AG09319 (cell line): ENCODE results near the gene GEMIN5.
A peak's percentile ranks its signal among the peaks of the same experiment; 100 is the strongest.

ENCODE experiments used
- DNase-seq: peaks from one replicate; pipeline ENCODE4 v3.0.0-alpha.2; 2010; ENCODE audit warnings: low read depth; ENCODE audit errors: extremely low read depth
- TF ChIP-seq, protein P1 (sequence below): IDR thresholded peaks from 2 replicates; pipeline ENCODE4 v1.5.1; 2011; ENCODE audit warnings: low read depth, mild to moderate bottlenecking, inconsistent platforms, low read length, moderate library complexity

Gene GEMIN5

DNA sequence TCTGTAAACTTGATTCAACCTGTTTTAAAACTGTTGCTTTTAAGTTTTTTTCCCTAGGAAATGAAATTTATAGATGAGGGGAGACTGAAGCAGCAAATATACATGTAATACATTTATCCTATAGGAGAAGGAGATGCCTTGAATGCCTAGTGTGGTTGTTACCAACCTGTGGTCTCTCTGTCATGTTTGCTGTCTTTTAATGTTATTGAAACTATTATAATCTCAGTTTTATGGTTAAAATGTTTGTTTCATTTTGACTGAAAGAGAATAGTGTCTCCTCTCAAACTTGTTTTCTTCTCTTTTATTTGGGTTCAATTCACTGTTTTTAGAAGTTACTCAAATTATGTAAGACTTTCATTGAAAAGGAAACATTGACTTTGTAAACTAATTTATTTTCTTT is 18.7 kb upstream of the GEMIN5 start:
- no peak for DNase-seq
- TF ChIP-seq, protein P1, sequence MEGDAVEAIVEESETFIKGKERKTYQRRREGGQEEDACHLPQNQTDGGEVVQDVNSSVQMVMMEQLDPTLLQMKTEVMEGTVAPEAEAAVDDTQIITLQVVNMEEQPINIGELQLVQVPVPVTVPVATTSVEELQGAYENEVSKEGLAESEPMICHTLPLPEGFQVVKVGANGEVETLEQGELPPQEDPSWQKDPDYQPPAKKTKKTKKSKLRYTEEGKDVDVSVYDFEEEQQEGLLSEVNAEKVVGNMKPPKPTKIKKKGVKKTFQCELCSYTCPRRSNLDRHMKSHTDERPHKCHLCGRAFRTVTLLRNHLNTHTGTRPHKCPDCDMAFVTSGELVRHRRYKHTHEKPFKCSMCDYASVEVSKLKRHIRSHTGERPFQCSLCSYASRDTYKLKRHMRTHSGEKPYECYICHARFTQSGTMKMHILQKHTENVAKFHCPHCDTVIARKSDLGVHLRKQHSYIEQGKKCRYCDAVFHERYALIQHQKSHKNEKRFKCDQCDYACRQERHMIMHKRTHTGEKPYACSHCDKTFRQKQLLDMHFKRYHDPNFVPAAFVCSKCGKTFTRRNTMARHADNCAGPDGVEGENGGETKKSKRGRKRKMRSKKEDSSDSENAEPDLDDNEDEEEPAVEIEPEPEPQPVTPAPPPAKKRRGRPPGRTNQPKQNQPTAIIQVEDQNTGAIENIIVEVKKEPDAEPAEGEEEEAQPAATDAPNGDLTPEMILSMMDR, result no peak

DNA sequence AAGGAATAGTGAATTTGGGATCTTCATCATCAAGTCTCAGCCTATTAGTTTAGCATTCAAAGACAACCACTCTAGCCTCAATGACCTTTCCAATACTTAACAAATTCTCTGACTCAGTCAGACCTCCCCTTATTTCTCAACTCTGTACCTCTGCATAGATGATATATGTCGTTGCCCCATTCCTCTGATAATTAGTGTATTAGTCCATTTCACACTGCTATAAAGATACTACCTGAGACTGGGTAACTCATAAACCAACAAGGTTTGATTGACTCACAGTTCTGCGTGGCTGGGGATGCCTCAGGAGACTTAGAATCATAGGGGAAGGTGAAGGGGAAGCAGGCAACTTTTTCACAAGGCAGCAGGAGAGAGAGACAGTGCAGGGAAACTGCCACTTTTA is 11.8 kb upstream of the GEMIN5 start:
- no peak for DNase-seq
- TF ChIP-seq, protein P1, result no peak

DNA sequence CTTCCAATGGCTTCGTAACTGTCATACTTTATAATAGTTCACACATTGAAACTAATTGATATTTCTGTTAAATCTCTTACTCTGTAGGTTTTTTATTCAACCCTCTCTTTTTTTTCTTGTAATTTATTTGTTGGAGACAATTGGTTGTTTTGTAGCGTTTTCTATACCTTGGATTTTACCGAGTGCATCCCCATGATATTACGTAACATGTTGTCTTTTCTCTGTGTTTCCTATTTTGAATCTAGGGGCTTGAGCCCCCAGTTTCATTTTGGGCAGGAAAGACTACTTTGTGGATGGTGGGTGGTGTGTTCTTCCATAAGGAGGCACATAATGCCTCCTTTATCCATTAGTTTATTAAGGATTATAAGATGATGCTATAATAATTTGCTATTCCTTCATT is 10.3 kb upstream of the GEMIN5 start:
- DNase-seq, result no peak
- TF ChIP-seq, protein P1, result no peak

DNA sequence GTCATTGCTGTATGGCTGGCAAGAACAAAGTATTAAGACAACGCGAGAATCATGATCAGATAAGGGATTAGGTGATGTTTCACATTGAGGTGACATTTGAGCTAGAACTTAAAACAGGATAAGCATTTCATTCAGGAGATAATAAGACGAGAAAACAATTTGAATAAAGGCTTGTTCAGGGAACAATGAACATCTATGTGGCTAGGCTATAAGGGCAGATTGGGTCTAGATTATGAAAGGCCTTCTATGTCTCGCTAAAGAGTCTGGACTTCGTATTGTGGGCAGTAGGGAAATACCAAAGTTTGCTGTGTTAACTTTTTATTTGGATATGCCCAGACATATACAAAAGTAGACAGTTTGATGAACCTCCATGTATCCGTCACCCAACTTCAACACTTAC is 9.8 kb upstream of the GEMIN5 start:
- TF ChIP-seq, protein P1, result no peak
- DNase-seq, result no peak

DNA sequence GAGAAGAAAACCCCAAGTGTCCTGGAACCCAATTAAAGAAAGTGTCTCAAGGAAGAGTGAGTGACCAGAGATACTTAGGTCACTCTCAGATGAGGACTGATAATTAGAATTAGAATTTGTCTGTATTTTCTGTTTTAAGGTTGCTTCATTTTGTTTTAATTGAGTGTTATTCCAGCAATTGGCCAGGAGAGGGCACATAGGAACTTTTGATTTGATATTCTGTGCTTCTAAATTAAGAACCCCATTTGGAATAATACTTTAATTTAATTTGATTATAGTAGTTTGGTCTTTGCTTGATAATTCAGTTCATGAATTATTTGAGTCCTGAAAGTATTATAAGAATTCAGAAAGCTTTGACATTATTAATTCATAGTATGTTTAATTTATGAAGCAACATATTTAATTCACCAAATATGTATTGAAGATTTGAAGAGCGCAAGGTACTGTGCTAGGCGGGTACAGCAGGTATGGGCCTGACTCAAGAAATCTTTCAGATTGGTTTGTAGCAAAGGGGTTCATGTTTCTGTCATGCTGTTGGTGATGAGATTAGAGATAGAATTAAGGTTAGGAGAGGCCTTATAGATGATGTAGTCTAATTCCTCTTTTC is 7.8 kb upstream of the GEMIN5 start:
- DNase-seq, result no peak

DNA sequence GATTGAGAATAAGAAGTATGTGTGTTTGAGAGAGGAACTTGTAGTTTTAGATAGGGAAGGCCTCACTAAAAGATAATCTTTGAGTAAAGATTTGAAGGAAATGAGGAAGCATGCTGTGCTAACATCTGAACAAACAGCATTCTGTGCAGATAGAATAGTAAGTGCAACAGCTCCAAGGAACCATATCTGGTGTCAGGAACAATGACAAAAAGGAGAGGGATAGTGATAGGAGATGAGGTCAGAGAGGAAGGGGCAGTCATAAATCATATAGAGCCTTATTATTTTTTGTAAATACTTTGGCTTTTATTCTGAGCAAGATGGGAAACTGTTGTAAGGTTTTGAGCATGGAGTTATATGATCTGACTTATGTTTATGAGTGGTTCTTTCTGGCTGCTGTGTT is 6.7 kb upstream of the GEMIN5 start:
- TF ChIP-seq, protein P1, result no peak

More for the DNA sequence above, 7.8 kb upstream of the GEMIN5 start:
- TF ChIP-seq, protein P1, result peak; percentile 59

DNA sequence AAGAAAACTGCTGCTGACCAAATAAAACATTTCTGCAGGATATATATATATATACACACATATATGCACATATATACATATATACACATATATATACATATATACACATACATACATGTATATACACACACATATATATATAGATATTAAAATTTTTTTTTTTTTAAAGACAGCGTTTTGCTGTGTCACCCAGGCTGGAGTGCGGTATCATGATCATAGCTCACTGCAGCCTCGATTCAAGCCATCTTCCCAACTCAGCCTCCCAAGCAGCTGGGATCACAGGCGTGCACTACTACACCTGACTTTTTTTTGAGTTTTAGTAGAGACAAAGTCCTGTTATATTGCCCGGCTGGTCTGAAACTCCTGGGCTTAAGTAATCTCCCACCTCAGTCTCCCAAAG is 5.5 kb upstream of the GEMIN5 start:
- DNase-seq, result no peak
- TF ChIP-seq, protein P1, result no peak

More for the DNA sequence above, 6.7 kb upstream of the GEMIN5 start:
- no peak for DNase-seq
